IPS-11a (cell line): Measurements from ENCODE around the gene CDH4.
"Not testable (repeated sequence)": the region's sequence is repeated elsewhere in the genome, so short reads cannot be mapped to it uniquely, and the experiment has no call there.

Experiments used
- H3K4me3 ChIP-seq: one replicate; pipeline ENCODE4 v1.5.1; 2013; ENCODE audit warnings: low read depth, low read length, control low read depth

The CDH4 gene

GRCh38 chr20:61451009-61451408 lies 198.9 kb downstream of the CDH4 start:
- no peak overlapping the region for H3K4me3 ChIP-seq

DNA sequence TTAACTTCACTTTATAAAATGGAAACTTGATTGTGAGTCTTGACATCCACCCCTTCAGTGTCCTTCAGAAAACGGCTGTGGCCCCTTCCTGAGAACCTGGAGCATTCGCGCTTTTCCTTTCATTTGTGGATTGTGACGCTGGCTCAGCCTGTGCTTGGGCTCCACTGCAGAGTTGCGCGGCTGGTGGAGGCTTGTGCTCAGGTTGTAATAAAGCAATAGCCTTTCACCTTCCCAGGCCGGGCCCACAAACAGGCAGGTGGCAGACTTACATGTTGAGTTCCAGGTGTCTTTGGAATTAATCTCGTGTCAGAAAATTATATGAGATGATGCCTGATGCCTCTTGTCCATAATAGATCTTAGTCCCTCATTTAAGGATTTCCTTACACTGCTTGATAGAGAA lies 199.9 kb downstream of the CDH4 start:
- H3K4me3 ChIP-seq, result no peak overlapping the region

GRCh38 chr20:61453219-61453618 lies 201.2 kb downstream of the CDH4 start:
- no peak overlapping the region for H3K4me3 ChIP-seq

DNA sequence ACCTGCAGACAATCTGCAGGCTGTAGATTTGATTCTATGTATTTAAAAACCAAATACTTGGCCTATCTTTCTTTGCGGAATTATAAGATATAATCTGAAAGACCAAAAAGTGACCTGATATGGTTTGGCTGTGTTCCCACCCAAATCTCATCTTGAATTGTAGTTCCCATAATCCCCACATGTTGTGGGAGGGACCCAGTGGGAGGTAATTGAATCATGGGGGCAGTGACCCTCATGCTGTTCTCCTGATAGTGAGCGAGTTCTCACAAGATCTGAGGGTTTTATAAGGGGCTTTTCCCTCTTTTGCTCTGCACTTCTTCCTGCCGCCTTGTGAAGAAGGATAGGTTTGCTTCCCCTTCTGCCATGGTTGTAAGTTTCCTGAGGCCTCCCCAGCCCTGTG lies 201.6 kb downstream of the CDH4 start:
- H3K4me3 ChIP-seq, result not testable (repeated sequence)

- H3K4me3 ChIP-seq, result no peak overlapping the region
Measured at GRCh38 chr20:61454053-61454452, 202.0 kb downstream of the CDH4 start.

DNA sequence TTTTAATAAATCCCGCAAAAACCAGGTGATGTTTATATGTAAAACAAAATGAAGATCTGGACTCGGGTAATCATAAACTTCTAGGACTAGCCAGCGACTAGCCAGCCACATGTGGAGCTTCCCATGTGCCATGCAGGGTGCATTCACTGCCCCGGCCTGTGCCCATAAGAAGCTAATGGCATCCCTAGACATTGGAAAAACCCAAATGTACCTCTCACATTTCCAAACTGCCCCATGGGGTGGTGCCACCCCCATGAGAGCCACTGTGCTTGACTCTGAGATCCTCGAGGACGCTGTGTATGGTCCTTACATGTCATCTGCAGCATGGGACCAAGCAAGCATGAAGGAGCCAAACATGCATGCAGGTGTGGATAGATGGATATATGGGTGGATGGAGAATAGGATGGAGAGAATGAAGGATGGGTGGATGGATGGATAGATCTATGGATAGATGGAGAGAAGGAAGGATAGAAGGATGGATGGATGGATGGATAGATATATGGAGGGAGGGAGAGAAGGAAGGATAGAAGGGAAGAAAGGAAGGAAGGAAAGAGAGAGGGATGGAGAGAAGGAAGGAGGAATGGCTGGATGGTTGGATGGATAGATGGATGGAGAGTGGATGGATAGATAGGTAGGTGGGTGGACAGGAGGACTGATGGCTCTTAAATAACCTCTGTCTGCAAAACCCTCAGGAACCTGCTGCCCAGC lies 203.6 kb downstream of the CDH4 start:
- H3K4me3 ChIP-seq, result no peak overlapping the region

DNA sequence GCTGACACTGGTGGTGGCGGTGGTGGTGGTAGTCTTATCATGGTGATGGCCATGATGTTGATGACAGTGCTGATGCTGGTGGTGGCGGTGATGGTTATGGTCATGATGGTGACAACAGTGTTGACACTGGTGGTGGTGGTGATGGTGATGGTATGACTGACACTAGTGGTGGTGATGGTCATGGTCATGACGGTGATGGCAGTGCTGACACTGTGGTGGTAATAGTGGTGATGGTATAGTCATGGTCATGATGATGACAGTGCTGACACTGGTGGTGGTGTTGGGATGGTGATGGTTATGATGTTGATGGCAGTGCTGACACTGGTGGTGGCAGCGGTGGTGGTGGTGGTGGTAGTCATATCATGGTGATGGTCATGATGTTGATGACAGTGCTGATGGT lies 205.7 kb downstream of the CDH4 start:
- no peak overlapping the region for H3K4me3 ChIP-seq

DNA sequence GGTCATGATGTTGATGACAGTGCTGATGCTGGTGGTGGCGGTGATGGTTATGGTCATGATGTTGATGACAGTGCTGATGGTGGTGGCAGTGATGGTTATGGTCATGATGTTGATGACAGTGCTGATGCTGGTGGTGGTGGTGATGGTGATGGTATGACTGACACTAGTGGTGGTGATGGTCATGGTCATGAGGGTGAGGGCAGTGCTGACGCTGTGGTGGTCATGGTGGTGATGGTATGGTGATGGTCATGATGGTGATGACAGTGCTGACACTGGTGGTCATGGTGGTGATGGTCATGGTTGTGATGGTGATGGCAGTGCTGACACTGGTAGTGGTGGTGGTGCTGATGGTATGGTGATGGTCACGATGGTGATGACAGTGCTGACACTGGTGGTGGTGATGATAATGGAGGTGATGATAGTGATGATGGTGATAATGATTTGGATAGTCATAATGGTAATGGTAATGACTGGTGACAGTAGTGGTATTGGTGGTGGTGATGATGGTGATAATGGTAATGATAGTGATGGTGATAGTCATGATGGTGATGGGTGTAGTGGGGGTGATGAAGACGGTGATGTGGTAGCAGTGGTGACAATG lies 206.2 kb downstream of the CDH4 start:
- H3K4me3 ChIP-seq, result no peak overlapping the region

GRCh38 chr20:61459266-61459665 lies 207.2 kb downstream of the CDH4 start:
- no peak overlapping the region for H3K4me3 ChIP-seq

- H3K4me3 ChIP-seq, result no peak overlapping the region
Measured at GRCh38 chr20:61459705-61460104, 207.6 kb downstream of the CDH4 start.

- H3K4me3 ChIP-seq, result no peak overlapping the region
Measured at GRCh38 chr20:61460261-61461052, 208.4 kb downstream of the CDH4 start.

DNA sequence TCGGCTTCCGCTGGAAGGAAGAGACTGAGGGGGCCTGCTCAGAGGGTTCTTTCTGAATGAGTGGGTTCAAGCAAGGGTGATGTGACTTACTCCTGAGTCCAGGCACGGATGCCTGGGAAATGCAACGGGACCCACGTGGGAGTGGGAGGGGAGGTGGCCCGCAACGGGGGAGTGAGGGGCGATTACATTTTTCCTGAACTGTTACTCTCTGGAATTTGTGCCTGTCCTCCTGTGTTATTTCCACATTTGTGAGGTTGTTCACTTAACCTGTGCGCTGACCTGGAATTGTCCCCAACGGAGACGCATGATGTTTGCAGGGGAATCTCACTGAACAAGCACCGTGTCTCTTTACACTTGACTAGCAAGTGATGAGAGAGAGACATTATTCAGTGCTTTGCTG lies 209.4 kb downstream of the CDH4 start:
- H3K4me3 ChIP-seq, result no peak overlapping the region

DNA sequence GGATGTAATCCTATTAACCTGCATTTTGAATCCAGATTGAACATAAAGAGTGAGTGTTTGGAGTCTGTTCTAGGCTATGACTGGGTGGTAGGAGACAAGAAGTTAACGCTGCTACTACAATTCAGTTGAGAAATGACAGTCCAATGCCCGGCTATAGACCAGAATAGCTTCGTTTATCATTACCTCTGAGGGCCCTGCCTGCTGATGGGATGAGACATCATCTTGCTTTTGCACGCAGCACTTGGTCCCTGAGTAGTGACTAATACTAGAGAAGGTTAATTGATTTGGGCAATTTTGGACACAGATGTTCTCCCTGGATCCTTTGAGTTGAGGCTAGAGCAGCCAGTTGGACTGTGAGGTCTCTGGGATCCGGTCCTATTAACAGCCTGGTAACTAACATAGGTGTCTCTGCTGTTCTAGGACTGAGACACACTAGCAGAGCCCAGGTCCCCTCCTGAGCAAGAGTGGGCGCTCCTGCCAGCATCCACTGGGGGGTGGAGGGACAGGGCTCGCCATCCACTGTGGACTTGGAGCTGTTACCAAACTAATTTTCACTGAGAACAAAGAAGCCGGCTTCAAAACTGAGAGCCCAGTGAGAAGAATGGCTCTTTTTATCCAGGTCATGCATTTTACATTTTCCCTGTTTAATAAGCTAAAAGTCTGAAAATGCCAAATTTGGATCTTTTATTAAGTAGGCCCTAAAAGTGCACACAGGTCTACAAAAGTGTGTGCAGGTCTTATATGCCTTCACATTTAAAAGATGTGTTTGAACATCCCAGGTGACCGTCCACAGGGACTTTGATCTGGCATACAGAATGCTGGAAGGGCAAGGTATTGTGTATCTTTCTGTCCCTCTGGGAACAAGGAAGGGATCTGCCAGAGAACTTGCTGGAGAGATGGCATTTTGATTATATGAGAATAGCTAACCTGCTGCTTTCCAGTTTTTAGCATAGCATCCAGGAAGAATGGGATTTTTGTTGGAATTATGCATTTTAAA lies 212.5 kb downstream of the CDH4 start:
- H3K4me3 ChIP-seq, result no peak overlapping the region

DNA sequence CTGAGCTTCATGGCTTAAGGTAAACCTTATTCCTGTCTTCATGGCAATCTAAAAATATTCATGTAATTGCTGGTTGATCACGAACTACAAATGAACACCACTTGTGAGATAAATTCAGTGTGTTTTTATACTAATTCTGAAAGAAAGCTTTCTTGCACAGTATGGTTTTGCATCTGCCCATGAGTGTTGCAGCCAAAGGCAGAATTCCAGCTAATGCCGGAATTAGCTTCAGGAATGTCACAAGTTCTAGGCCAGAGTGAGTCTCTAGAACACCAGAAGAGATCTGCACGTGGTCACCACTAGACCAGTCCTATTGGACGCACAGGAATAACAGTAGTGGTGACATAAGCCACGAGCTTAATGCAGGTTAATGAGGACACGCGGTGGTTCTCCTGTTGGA lies 223.7 kb downstream of the CDH4 start:
- no peak overlapping the region for H3K4me3 ChIP-seq

- H3K4me3 ChIP-seq, result no peak overlapping the region
Measured at GRCh38 chr20:61476956-61477355, 224.9 kb downstream of the CDH4 start.

DNA sequence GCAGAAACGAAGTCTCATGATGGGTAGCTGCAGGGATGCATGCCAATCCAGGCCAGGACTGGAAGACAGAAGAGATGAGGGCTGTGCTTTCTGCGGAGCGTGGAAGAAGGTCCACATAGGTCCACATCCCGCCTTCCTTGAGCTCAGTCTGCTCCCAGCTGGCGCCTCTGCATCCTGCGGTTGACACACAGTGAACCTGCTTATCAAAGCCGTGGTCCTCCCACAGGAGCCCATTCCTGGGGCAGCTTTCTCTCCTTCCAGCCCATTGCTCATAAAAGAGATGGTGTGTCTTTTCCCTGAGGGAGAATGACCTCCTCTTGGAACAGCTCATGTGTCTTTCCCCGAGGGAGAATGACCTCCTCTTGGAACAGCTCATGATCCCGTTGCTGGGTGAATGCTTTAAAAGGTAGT lies 225.4 kb downstream of the CDH4 start:
- H3K4me3 ChIP-seq, result no peak overlapping the region

DNA sequence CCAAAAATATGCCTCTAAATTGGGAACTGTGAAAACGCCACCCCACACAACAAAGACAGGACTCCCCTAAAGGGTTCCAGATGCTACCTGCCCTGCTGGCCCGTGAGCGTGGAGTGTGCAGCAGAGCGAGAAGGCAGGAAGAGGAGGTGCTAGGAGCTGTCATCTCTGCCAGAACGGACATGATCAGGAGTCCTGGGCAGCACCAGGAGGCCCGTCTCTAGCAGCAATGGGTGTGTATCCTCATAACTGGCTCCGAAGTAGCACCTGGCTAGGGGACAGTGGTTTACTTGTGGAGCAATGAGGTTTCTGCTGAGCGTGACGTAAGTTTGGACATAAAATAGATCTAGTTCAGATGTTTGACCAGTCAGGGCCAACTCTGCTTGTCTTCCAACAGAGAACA lies 226.0 kb downstream of the CDH4 start:
- H3K4me3 ChIP-seq, result no peak overlapping the region

DNA sequence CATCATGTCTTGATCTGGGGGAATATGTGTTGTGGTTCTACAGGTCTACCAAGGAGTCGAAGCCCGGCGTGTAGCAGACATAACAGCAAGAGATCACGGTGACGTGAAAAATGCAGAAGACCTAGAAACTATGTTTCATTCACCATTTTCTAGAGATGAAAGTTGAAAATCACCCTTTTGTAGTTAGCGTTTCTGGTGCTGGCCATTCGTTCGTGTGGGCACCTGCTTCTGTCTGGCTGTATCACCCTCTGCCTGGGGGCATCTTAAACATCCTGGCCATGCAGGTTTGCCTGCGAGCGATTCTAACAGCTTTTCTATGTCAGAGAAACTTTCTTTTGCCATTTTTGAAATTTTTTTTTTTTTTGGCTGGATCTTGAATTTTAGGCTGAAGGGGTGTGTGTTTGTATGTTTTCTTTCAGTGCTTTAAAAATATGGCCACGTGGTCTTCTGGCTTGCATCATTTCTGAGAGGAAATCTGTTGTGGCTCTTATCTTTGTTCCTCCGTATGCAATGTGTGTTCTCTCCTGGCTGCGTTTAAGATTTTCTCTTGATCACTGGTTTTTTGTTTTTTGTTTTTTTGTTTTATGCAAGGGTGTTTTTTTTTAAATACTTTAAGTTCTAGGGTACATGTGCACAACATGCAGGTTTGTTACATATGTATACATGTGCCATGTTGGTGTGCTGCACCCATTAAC lies 226.7 kb downstream of the CDH4 start:
- H3K4me3 ChIP-seq, result no peak overlapping the region

GRCh38 chr20:61479433-61479832 lies 227.4 kb downstream of the CDH4 start:
- H3K4me3 ChIP-seq, result not testable (repeated sequence)

DNA sequence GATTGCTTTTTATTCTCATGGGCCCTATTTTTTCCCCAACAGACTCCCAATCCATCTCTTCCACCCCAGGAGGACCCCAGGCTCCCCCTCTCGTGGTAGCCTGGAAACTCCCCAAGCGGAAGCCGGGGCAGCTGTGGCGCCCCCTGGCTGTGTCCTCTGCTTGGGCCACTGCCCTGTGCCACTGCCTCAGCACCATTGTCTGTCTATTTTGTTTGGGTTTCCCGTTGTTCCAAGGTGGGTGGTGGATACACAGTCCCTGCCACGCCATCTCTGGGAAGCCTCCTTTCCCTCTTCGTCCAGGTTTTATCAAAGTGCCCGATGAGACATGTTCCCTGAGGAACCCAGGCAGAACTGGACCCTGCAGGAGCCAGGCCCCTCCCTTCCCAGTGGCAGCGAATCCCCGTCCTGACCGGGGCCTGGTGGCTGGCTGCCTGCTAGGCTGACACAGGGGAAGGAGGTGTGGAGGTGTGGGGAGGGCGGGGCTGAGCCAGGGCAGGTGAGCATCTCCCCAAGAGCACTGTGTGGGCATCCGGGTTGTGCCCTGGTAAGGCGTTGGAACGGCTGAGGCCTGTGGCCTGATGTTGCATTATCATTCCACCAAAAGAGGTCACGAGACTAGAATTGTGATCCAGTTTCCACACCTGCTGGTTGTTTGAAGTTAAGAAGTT lies 228.2 kb downstream of the CDH4 start:
- H3K4me3 ChIP-seq, result no peak overlapping the region
